Lower lobe of right lung (tissue), 2 donors: ENCODE data around the gene CCDC74B. TPM values are rescaled to one million over a fixed set of nuclear protein-coding genes. Genes with fewer than 3 reads are reported as not detected.
"Not testable (repeated sequence)": the region's sequence is repeated elsewhere in the genome, so short reads cannot be mapped to it uniquely, and the experiment has no call there.

Experiments
- ATAC-seq, 2 donors: fragments of 200-7000 bp; cut with Tn5 transposase; one replicate each; pipeline ENCODE4 v1.9.1; 2020 to 2022; ENCODE audit warnings: mild to moderate bottlenecking in 2 of 2, moderate library complexity in 2 of 2
- DNase-seq: peaks from one replicate; pipeline ENCODE4 v3.0.0-alpha.2; 2020
- H3K27ac ChIP-seq: fragments of 200-600 bp; one replicate; pipeline ENCODE4 v1.8.0; 2022
- H3K27me3 ChIP-seq: fragments of 200-600 bp; one replicate; pipeline ENCODE4 v1.8.0; 2022; ENCODE audit warnings: low read depth
- H3K36me3 ChIP-seq: fragments of 200-600 bp; one replicate; pipeline ENCODE4 v1.8.0; 2022; ENCODE audit warnings: mild to moderate bottlenecking
- H3K4me1 ChIP-seq: fragments of 200-600 bp; one replicate; pipeline ENCODE4 v1.8.0; 2022
- H3K4me3 ChIP-seq: fragments of 200-600 bp; one replicate; pipeline ENCODE4 v1.8.0; 2022; ENCODE audit warnings: mild to moderate bottlenecking
- H3K9me3 ChIP-seq: fragments of 200-600 bp; one replicate; pipeline ENCODE4 v1.8.0; 2022
- CTCF ChIP-seq: fragments of 200-600 bp; IDR thresholded peaks from one replicate; pipeline ENCODE4 v1.8.0; 2022; ENCODE audit warnings: antibody characterized with exemption, mild to moderate bottlenecking
- intact Hi-C: fragments of 100-400 bp; cut with DNase I; formaldehyde crosslinking; loops from one replicate; pipeline ENCODE4 v1.11.0; 2022
- total RNA-seq: library from RNA; stranded (reverse); fragmentation: NEBNext Ultra II Directional; extraction: Animal tissue kit (Norgen Biotek cat#: 25700); gene quantifications from one replicate; pipeline ENCODE4 v1.2.1, GENCODE V29; 2021
- donor health status: DM: no; HTN: yes; CAD: no; lungs with severe emphysema.

Gene CCDC74B
- total RNA-seq, 1 donor from 2014 or later, result 7.2 TPM

- H3K36me3 ChIP-seq, result peaks cover 62% of the 10 kb centered on the region
- no peaks in the 10 kb centered on the region for H3K4me1 ChIP-seq
- intact Hi-C loops, result no loop called here
- no peak overlapping the region for H3K4me3 ChIP-seq
- H3K9me3 ChIP-seq, result no peaks in the 10 kb centered on the region
- no peak for TF ChIP-seq CTCF
- no peak overlapping the region for H3K27ac ChIP-seq
- no peak for ATAC-seq
- peak; percentile 44 for DNase-seq
- H3K27me3 ChIP-seq, result no peaks in the 10 kb centered on the region
Observed at GRCh38 chr2:130156624-130157004, 11.7 kb upstream of the CCDC74B start.

GRCh38 chr2:130155956-130156623 lies 11.2 kb upstream of the CCDC74B start:
- H3K4me3 ChIP-seq, H3K4me1 ChIP-seq, intact Hi-C loops, H3K27ac ChIP-seq, H3K9me3 ChIP-seq, H3K27me3 ChIP-seq: not testable (repeated sequence)
- peak; percentile 54 for TF ChIP-seq CTCF
- H3K36me3 ChIP-seq, result peaks cover 62% of the 10 kb centered on the region
- DNase-seq, result peak; percentile 80
- ATAC-seq, result peak; percentile 83 to 88

GRCh38 chr2:130154773-130155765 lies 10.2 kb upstream of the CCDC74B start:
- peak; percentile 37 for DNase-seq
- no peak for ATAC-seq
- Histone ChIP-seq H3K27ac (no peak overlapping the region), H3K4me1 (no peaks in the 10 kb centered on the region), H3K27me3 (no peaks in the 10 kb centered on the region), H3K4me3 (no peak overlapping the region), H3K9me3 (no peaks in the 10 kb centered on the region), H3K36me3 (peaks cover 59% of the 10 kb centered on the region)
- intact Hi-C loops, result no loop called here
- no peak for TF ChIP-seq CTCF

- ATAC-seq, H3K4me3 ChIP-seq, intact Hi-C loops, H3K4me1 ChIP-seq, H3K9me3 ChIP-seq, H3K27me3 ChIP-seq, H3K27ac ChIP-seq: not testable (repeated sequence)
- peak; percentile 17 for DNase-seq
- peaks cover 53% of the 10 kb centered on the region for H3K36me3 ChIP-seq
Observed at GRCh38 chr2:130154423-130154770, 9.5 kb upstream of the CCDC74B start.

- peak; percentile 21 for DNase-seq
- H3K36me3 ChIP-seq, result peaks cover 49% of the 10 kb centered on the region
- H3K9me3 ChIP-seq, ATAC-seq, intact Hi-C loops, H3K27ac ChIP-seq, H3K27me3 ChIP-seq, H3K4me3 ChIP-seq, H3K4me1 ChIP-seq: not testable (repeated sequence)
Observed at GRCh38 chr2:130153721-130154422, 9.0 kb upstream of the CCDC74B start.

- TF ChIP-seq CTCF, result no peak
- Histone ChIP-seq H3K9me3 (no peaks in the 10 kb centered on the region), H3K27me3 (no peaks in the 10 kb centered on the region), H3K27ac (no peak overlapping the region), H3K4me3 (no peak overlapping the region), H3K4me1 (no peaks in the 10 kb centered on the region), H3K36me3 (peaks cover 46% of the 10 kb centered on the region)
- intact Hi-C loops, result no loop called here
- no peak for ATAC-seq
- peak; percentile 31 for DNase-seq
Observed at GRCh38 chr2:130152816-130153595, 8.1 kb upstream of the CCDC74B start.

- H3K27me3 ChIP-seq, H3K4me1 ChIP-seq, H3K27ac ChIP-seq, DNase-seq, H3K4me3 ChIP-seq, ATAC-seq, H3K9me3 ChIP-seq, intact Hi-C loops: not testable (repeated sequence)
- H3K36me3 ChIP-seq, result peaks cover 39% of the 10 kb centered on the region
Observed at GRCh38 chr2:130152136-130152815, 7.4 kb upstream of the CCDC74B start.

GRCh38 chr2:130151145-130151512 lies 6.2 kb upstream of the CCDC74B start:
- H3K9me3 ChIP-seq, H3K4me1 ChIP-seq, intact Hi-C loops, H3K4me3 ChIP-seq, H3K27me3 ChIP-seq, H3K27ac ChIP-seq, ATAC-seq, DNase-seq: not testable (repeated sequence)
- peaks cover 38% of the 10 kb centered on the region for H3K36me3 ChIP-seq
